Sigmoid colon (tissue), 4 donors: ENCODE results near the gene SLC12A5.

Source experiments
- CTCF ChIP-seq, 4 experiments: fragments of 450-650 bp in 3 of 4; fragments of 200-600 bp in 1 of 4; IDR thresholded peaks; one replicate each; pipeline ENCODE4 v1.5.1; 2016 to 2019; ENCODE audit warnings: antibody characterized with exemption in 4 of 4, mild to moderate bottlenecking in 3 of 4, moderate library complexity in 2 of 4
- EP300 ChIP-seq, 4 donors: sonication (generic); formaldehyde crosslinking; IDR thresholded peaks; one replicate each; pipeline ENCODE4 v1.6.1; 2017; ENCODE audit warnings: antibody characterized with exemption in 4 of 4
- POLR2A ChIP-seq, 2 donors: fragments of 450-650 bp; IDR thresholded peaks; one replicate each; pipeline ENCODE4 v1.6.1; 2016; ENCODE audit warnings: antibody characterized with exemption in 2 of 2, mild to moderate bottlenecking in 2 of 2, moderate library complexity in 2 of 2

GRCh38 chr20:46065006-46065405 is 36.0 kb downstream of the SLC12A5 start:
- TF ChIP-seq POLR2A (IDR thresholded peaks at IDR 0.05) (no peak), CTCF (IDR thresholded peaks at IDR 0.05) (no peak), EP300 (IDR thresholded peaks at IDR 0.05) (no peak)
